Measurements from ENCODE around the gene SRGAP2C.
"Not testable (repeated sequence)": the region's sequence is repeated elsewhere in the genome, so short reads cannot be mapped to it uniquely, and the experiment has no call there.

- TF ChIP-seq CTCF (IDR thresholded peaks at IDR 0.05); SMC3 (IDR thresholded peaks at IDR 0.05; ENCODE audit: low read depth, low read length): not testable (repeated sequence)
These were observed 29.9 kb downstream of the SRGAP2C start for GRCh38 chr1:121214544-121215156.
